ENCODE data around the gene NACC2. TPM values are rescaled to one million over a fixed set of nuclear protein-coding genes. Genes with fewer than 3 reads are reported as not detected.
A peak's percentile ranks its signal among the peaks of the same experiment; 100 is the strongest.

The NACC2 gene
- total and polyA plus RNA-seq, 2 donors (not counting 3 experiments of a cell fraction or from before 2014, with no cell fraction given): 15.8 to 27.1 TPM

- no peaks in the 10 kb centered on the region for H4K20me1 ChIP-seq (replicated peaks; ENCODE audit: control insufficient read depth, extremely low read depth, insufficient read depth, low read length)
- peak; percentile 59 for DNase-seq (ENCODE audit: low read depth, low spot score)
- H3K4me3 ChIP-seq (replicated peaks in 1 of 3; ENCODE audit: insufficient read depth in 1 of 3, low read depth in 1 of 3, low read length in 3 of 3): no peak overlapping the region
- no peak overlapping the region for H3K9ac ChIP-seq (replicated peaks; ENCODE audit: extremely low read depth, insufficient read depth, low read length)
- intact Hi-C loops (cut with micrococcal nuclease) (loop anchor here (1.0 to 2.0 kb wide), 6 partner anchors 33 to 520 kb away; partner anchors contain the start of gene KCNT1), dilution Hi-C loops (cut with MboI; ENCODE audit: extremely low pct_ligation_motif_present, low sequenced_read_pairs) (no loop called here)
- ChIA-PET CTCF (interaction anchor here (0.6 to 7.2 kb wide), 39 partner anchors 9 to 421 kb away, joined by 3 to 211 read pairs (median 5); partner anchors contain the start of genes KCNT1, NACC2 and UBAC1), POLR2A (no interaction called here)
- no peaks in the 10 kb centered on the region for H3K9me1 ChIP-seq (replicated peaks; ENCODE audit: control insufficient read depth, extremely low read depth, insufficient read depth, low read length)
- no peak overlapping the region for H3K27ac ChIP-seq (ENCODE audit: insufficient read depth, low read depth, low read length)
- H3K4me2 ChIP-seq (ENCODE audit: insufficient read depth, low read length): no peak overlapping the region
- peak; percentile 84 for FAIRE-seq
- H3K4me1 ChIP-seq (ENCODE audit: control insufficient read depth, extremely low read depth, insufficient read depth, low read length): peaks cover 8% of the 10 kb centered on the region
- no TSS peak for BruUV-seq (replicated peaks)
- peaks cover 2% of the 10 kb centered on the region for H3K79me2 ChIP-seq (ENCODE audit: control insufficient read depth, insufficient read depth, low read length)
- no peaks in the 10 kb centered on the region for H3K36me3 ChIP-seq (ENCODE audit: control insufficient read depth in 2 of 2, extremely low read depth in 1 of 2, insufficient read depth in 2 of 2, low read length in 2 of 2)
- no peaks in the 10 kb centered on the region for H3K9me3 ChIP-seq (replicated peaks; ENCODE audit: control insufficient read depth, insufficient read depth, low read length)
- TF ChIP-seq JUN (IDR thresholded peaks at IDR 0.05; ENCODE audit: borderline replicate concordance, insufficient read depth, insufficient read length, low read depth) (no peak), CTCF (IDR thresholded peaks at IDR 0.05; ENCODE audit: extremely low read depth in 1 of 2, insufficient read depth in 1 of 2, low read depth in 1 of 2, low read length in 2 of 2) (peak; percentile 97 to 98)
- H3K27me3 ChIP-seq (ENCODE audit: control insufficient read depth in 2 of 2, insufficient read depth in 2 of 2, low read length in 2 of 2): peaks cover 0 to 3% of the 10 kb centered on the region in 2 experiments
- peak overlapping the region; percentile 47 for H2AFZ ChIP-seq (ENCODE audit: low read depth, low read length)
Measured at GRCh38 chr9:136122425-136123383, 27.6 kb upstream of the NACC2 start.

GRCh38 chr9:136121801-136122200 is 26.7 kb upstream of the NACC2 start:
- BruUV-seq (replicated peaks): no TSS peak
- FAIRE-seq (no peak), DNase-seq (ENCODE audit: low read depth, low spot score) (no peak)
- Histone ChIP-seq H3K9ac (replicated peaks; ENCODE audit: extremely low read depth, insufficient read depth, low read length) (no peak overlapping the region), H4K20me1 (replicated peaks; ENCODE audit: control insufficient read depth, extremely low read depth, insufficient read depth, low read length) (no peaks in the 10 kb centered on the region), H3K36me3 (ENCODE audit: control insufficient read depth in 2 of 2, extremely low read depth in 1 of 2, insufficient read depth in 2 of 2, low read length in 2 of 2) (no peaks in the 10 kb centered on the region), H3K79me2 (ENCODE audit: control insufficient read depth, insufficient read depth, low read length) (peaks cover 11% of the 10 kb centered on the region), H3K4me1 (ENCODE audit: control insufficient read depth, extremely low read depth, insufficient read depth, low read length) (peaks cover 12% of the 10 kb centered on the region), H2AFZ (ENCODE audit: low read depth, low read length) (no peak overlapping the region), H3K9me1 (replicated peaks; ENCODE audit: control insufficient read depth, extremely low read depth, insufficient read depth, low read length) (no peaks in the 10 kb centered on the region), H3K27ac (ENCODE audit: insufficient read depth, low read depth, low read length) (no peak overlapping the region), H3K4me3 (replicated peaks in 1 of 3; ENCODE audit: insufficient read depth in 1 of 3, low read depth in 1 of 3, low read length in 3 of 3) (no peak overlapping the region), H3K4me2 (ENCODE audit: insufficient read depth, low read length) (no peak overlapping the region), H3K27me3 (ENCODE audit: control insufficient read depth in 2 of 2, insufficient read depth in 2 of 2, low read length in 2 of 2) (peaks cover 0 to 3% of the 10 kb centered on the region in 2 experiments), H3K9me3 (replicated peaks; ENCODE audit: control insufficient read depth, insufficient read depth, low read length) (no peaks in the 10 kb centered on the region)
- ChIA-PET POLR2A (no interaction called here), CTCF (interaction anchor here (0.9 to 7.2 kb wide), 20 partner anchors 10 to 324 kb away, joined by 3 to 211 read pairs (median 8); partner anchors contain the start of gene UBAC1)
- dilution Hi-C loops (cut with MboI; ENCODE audit: extremely low pct_ligation_motif_present, low sequenced_read_pairs) (no loop called here), intact Hi-C loops (cut with micrococcal nuclease) (loop anchor here (1.0 to 2.0 kb wide), 2 partner anchors 419 to 520 kb away; partner anchors contain the start of gene KCNT1)
- TF ChIP-seq EZH2 (IDR thresholded peaks at IDR 0.05; ENCODE audit: borderline replicate concordance, low read depth, low read length, severe bottlenecking): no peak
- TF ChIP-seq MYC (IDR thresholded peaks at IDR 0.05; ENCODE audit: low read depth, low read length): no peak
- TF ChIP-seq CTCF (IDR thresholded peaks at IDR 0.05; ENCODE audit: extremely low read depth in 1 of 2, insufficient read depth in 1 of 2, low read depth in 1 of 2, low read length in 2 of 2): no peak
- no peak for TF ChIP-seq POLR2AphosphoS5 (IDR thresholded peaks at IDR 0.05; ENCODE audit: insufficient read depth, low read depth, low read length)
- no peak for TF ChIP-seq POLR2A (IDR thresholded peaks at IDR 0.05; ENCODE audit: low read depth, low read length)
